A549 treated with AZD2906 at 1 μM for 4 hours (cell line): ENCODE data around the gene AMDHD2. TPM values are rescaled to one million over a fixed set of nuclear protein-coding genes. Genes with fewer than 3 reads are reported as not detected.

Source experiments
- total RNA-seq: library from RNA; stranded (reverse); fragments of 200-300 nt; extraction: Qiagen RNA extraction; gene quantifications from 5 replicates; pipeline ENCODE4 v1.2.3, GENCODE V29; 2022

AMDHD2 gene, protein sequence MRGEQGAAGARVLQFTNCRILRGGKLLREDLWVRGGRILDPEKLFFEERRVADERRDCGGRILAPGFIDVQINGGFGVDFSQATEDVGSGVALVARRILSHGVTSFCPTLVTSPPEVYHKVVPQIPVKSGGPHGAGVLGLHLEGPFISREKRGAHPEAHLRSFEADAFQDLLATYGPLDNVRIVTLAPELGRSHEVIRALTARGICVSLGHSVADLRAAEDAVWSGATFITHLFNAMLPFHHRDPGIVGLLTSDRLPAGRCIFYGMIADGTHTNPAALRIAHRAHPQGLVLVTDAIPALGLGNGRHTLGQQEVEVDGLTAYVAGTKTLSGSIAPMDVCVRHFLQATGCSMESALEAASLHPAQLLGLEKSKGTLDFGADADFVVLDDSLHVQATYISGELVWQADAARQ
- 15.9 to 25.9 TPM (median 24.7 TPM) in 5 replicates for total RNA-seq

GRCh38 chr16:2520097-2520783 lies at the start of gene AMDHD2:
Gene AMDHD2, plus strand, starts transcription at chr16:2520371. Its CDS starts 88 bp downstream, at chr16:2520459.

GRCh38 chr16:2471016-2471652 lies 49.0 kb upstream of the AMDHD2 start, which contains the start of gene NTN3:
Gene NTN3, plus strand, starts transcription at chr16:2471297. Its CDS starts 405 bp downstream, at chr16:2471702.

DNA sequence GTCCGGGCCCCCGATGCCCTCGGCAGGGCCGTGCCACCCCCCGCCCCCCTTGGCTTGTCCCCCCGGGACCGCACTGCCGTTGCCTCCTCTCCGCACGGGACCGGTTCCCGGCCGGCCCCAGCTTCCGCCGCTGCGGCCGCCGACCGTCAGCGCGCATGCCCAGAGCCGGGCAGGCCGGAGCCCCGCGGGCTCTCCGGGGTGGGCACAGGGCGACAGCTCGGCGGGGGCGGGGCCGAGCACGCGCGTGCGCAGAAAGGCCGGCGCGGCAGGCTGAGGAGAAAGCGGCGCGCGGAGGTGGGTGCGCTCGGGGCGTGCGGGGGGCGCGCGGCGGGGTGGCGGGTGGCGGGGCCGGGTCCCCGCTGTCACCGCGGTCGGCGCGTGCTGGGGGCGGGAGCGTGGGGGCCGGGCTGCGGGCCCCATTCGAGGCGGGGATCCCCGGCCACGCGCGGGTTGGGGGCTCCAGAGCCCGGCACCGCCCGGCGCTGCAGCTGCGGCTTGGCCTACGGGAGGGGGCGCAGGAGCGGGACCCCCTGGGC lies 45.2 kb upstream of the AMDHD2 start, which contains the start of gene TBC1D24:
Gene TBC1D24, plus strand, starts transcription at position 251 of the 536 bp plus-strand sequence. CDS start 21,022 bp downstream, outside the sequence.

DNA sequence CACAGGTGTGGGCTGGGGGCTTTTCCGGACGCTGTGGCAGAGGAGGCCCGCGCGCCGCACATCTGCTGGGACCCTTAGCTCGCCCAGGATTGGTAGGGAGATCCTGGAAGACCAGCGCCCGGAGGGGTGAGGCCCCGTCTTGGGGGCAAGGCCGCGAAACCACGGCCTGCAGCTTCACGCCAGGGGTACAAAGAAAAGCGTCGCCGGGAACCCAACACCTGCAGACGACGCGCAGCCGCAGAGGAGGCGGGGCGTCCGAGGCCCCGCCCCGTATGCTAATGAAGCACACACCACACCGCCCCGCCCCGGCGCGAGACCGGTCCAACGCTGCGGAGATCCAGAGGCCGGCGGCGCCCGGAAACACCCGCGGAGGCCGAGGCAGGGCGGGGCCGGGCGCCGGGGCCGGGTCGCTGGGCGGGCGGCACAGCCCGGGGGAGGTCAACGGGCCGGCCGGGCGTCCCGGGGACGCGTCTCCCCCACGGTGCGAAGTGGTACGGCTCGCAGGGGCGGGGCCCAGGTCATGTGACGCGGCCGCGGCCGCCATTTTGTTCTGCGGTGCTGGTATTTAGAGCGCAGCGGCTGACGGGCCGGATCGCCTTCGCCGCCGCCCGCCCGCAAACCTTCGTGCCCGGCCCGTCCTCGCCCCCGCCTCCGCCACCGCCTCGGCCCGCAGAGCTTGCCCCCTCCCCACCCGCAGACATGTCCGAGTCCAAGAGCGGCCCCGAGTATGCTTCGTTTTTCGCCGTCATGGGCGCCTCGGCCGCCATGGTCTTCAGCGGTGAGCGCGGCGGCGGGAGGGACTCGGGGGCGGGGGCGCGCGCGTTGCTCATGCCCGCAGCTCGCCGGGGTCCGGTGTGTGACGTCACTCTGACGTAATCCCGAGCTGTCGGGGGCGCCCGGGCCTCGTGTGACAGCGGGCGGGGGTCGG lies 6.5 kb upstream of the AMDHD2 start, which contains the start of gene ATP6V0C:
Gene ATP6V0C, plus strand, starts transcription at position 548 of the 928 bp plus-strand sequence. Its CDS starts 152 bp downstream, at position 700.

GRCh38 chr16:2531371-2531695 lies 11.2 kb downstream of the AMDHD2 start, which contains the start of gene CEMP1:
Gene CEMP1, minus strand, starts transcription at chr16:2531408. Its CDS starts 335 bp downstream, at chr16:2531073.

GRCh38 chr16:2537451-2538379 lies 17.5 kb downstream of the AMDHD2 start, which contains the start of gene PDPK1:
Gene PDPK1, plus strand, starts transcription at chr16:2538021. Its CDS starts 92 bp downstream, at chr16:2538113.

Other genes with a start within 250 kb of the AMDHD2 start
- 17.3 to 21.9 TPM (median 20.6 TPM) in 5 replicates for gene ABCA3, start 179.6 kb upstream of the AMDHD2 start, total RNA-seq
- 20.2 to 23.1 TPM (median 21.1 TPM) in 5 replicates for gene CCNF, start 90.9 kb upstream of the AMDHD2 start, total RNA-seq
- 15.9 to 20.9 TPM (median 18.9 TPM) in 5 replicates for gene TEDC2, start 60.3 kb upstream of the AMDHD2 start, total RNA-seq
- gene NTN3, start 49.1 kb upstream of the AMDHD2 start, total RNA-seq: 0.05 to 0.07 TPM (median 0.06 TPM) in 3 of 5 replicates, not detected in the others
- 6.0 to 7.9 TPM (median 6.7 TPM) in 5 replicates for gene TBC1D24, start 45.2 kb upstream of the AMDHD2 start, total RNA-seq
- 146 to 301 TPM (median 257 TPM) in 5 replicates for gene ATP6V0C, start 6.4 kb upstream of the AMDHD2 start, total RNA-seq
- 0.06 to 0.15 TPM (median 0.09 TPM) in 3 of 5 replicates, not detected in the others for gene CEMP1, start 11.0 kb downstream of the AMDHD2 start, total RNA-seq
- gene PDPK1, start 17.6 kb downstream of the AMDHD2 start, total RNA-seq: 19.3 to 24.1 TPM (median 20.6 TPM) in 5 replicates
- gene KCTD5, start 162.2 kb downstream of the AMDHD2 start, total RNA-seq: 35.2 to 44.7 TPM (median 40.1 TPM) in 5 replicates
- 1.1 to 2.3 TPM (median 1.8 TPM) in 5 replicates for gene PRSS27, start 199.9 kb downstream of the AMDHD2 start, total RNA-seq
- 310 to 432 TPM (median 410 TPM) in 5 replicates for gene SRRM2, start 232.3 kb downstream of the AMDHD2 start, total RNA-seq